ENCODE measurements around the gene LGR4. TPM values are rescaled to one million over a fixed set of nuclear protein-coding genes. Genes with fewer than 3 reads are reported as not detected.

The LGR4 gene
- total and polyA plus RNA-seq, 2 of the 13 experiments (the other 11 are each of a cell fraction or from before 2014, with no cell fraction given) = 42.1 to 68.7 TPM

DNA sequence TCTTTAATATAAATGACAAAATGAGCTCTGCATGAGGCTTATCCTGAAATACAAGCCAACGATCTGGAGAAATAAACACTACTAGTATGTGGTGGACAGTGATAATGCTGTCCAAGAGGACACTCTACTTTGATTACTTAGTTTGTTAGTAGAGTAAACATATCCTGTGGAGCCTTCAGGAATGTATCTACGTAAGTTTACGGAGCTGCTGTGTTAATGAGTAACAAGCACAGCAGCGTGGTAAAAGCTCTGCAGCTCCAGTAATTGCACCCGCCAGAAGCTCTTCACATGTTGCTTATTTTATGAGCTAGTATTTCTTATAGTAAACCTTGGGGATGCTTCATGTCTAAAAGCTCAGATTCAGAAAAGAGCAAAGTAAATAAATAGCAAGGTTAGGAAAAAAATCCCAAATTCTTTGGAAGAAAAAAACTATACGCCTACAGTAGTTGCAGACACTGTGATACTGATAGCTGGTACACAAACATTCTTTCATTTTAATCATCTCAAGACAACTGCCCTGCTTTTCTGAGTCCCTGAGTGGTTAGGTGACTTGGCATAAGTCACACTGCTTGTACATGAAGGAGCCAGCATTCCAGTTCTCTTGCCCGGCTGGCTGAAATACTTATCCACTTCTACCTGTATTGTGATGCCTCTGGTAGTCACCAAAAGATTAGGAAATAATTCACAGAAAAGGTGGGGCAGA, 76.9 kb downstream of the LGR4 start (continued):
- TF ChIP-seq, protein P1, sequence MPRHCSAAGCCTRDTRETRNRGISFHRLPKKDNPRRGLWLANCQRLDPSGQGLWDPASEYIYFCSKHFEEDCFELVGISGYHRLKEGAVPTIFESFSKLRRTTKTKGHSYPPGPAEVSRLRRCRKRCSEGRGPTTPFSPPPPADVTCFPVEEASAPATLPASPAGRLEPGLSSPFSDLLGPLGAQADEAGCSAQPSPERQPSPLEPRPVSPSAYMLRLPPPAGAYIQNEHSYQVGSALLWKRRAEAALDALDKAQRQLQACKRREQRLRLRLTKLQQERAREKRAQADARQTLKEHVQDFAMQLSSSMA (CRISPR knock-in tag; IDR thresholded peaks at IDR 0.05) = no peak
- no peak for TF ChIP-seq ZSCAN20 (CRISPR knock-in tag; IDR thresholded peaks at IDR 0.05; ENCODE audit: borderline replicate concordance)
- TF ChIP-seq, protein P2, sequence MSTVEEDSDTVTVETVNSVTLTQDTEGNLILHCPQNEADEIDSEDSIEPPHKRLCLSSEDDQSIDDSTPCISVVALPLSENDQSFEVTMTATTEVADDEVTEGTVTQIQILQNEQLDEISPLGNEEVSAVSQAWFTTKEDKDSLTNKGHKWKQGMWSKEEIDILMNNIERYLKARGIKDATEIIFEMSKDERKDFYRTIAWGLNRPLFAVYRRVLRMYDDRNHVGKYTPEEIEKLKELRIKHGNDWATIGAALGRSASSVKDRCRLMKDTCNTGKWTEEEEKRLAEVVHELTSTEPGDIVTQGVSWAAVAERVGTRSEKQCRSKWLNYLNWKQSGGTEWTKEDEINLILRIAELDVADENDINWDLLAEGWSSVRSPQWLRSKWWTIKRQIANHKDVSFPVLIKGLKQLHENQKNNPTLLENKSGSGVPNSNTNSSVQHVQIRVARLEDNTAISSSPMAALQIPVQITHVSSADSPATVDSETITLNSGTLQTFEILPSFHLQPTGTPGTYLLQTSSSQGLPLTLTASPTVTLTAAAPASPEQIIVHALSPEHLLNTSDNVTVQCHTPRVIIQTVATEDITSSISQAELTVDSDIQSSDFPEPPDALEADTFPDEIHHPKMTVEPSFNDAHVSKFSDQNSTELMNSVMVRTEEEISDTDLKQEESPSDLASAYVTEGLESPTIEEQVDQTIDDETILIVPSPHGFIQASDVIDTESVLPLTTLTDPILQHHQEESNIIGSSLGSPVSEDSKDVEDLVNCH (CRISPR knock-in tag; IDR thresholded peaks at IDR 0.05) = no peak
- TF ChIP-seq HOMEZ (CRISPR knock-in tag; IDR thresholded peaks at IDR 0.05; ENCODE audit: low read depth) = peak; percentile 27; the same call in 1 of the 2 replicates
- TF ChIP-seq ATM (IDR thresholded peaks at IDR 0.05; ENCODE audit: borderline replicate concordance) = no peak
- no peak for TF ChIP-seq ZNF597 (CRISPR knock-in tag; IDR thresholded peaks at IDR 0.05)
- TF ChIP-seq FOXO1 (CRISPR knock-in tag; IDR thresholded peaks at IDR 0.05) = peak; percentile 75; the same call in 1 of the 2 replicates
- TF ChIP-seq, protein P3, sequence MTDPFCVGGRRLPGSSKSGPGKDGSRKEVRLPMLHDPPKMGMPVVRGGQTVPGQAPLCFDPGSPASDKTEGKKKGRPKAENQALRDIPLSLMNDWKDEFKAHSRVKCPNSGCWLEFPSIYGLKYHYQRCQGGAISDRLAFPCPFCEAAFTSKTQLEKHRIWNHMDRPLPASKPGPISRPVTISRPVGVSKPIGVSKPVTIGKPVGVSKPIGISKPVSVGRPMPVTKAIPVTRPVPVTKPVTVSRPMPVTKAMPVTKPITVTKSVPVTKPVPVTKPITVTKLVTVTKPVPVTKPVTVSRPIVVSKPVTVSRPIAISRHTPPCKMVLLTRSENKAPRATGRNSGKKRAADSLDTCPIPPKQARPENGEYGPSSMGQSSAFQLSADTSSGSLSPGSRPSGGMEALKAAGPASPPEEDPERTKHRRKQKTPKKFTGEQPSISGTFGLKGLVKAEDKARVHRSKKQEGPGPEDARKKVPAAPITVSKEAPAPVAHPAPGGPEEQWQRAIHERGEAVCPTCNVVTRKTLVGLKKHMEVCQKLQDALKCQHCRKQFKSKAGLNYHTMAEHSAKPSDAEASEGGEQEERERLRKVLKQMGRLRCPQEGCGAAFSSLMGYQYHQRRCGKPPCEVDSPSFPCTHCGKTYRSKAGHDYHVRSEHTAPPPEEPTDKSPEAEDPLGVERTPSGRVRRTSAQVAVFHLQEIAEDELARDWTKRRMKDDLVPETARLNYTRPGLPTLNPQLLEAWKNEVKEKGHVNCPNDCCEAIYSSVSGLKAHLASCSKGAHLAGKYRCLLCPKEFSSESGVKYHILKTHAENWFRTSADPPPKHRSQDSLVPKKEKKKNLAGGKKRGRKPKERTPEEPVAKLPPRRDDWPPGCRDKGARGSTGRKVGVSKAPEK (CRISPR knock-in tag; IDR thresholded peaks at IDR 0.05; ENCODE audit: borderline replicate concordance) = no peak
- TF ChIP-seq, protein P4, sequence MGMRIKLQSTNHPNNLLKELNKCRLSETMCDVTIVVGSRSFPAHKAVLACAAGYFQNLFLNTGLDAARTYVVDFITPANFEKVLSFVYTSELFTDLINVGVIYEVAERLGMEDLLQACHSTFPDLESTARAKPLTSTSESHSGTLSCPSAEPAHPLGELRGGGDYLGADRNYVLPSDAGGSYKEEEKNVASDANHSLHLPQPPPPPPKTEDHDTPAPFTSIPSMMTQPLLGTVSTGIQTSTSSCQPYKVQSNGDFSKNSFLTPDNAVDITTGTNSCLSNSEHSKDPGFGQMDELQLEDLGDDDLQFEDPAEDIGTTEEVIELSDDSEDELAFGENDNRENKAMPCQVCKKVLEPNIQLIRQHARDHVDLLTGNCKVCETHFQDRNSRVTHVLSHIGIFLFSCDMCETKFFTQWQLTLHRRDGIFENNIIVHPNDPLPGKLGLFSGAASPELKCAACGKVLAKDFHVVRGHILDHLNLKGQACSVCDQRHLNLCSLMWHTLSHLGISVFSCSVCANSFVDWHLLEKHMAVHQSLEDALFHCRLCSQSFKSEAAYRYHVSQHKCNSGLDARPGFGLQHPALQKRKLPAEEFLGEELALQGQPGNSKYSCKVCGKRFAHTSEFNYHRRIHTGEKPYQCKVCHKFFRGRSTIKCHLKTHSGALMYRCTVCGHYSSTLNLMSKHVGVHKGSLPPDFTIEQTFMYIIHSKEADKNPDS (CRISPR knock-in tag; IDR thresholded peaks at IDR 0.05) = 0 out of 2 replicates have a peak, but pooled peaks have one; percentile 27
- peak; percentile 94 for TF ChIP-seq FOXP4 (CRISPR knock-in tag; IDR thresholded peaks at IDR 0.05)
- TF ChIP-seq KDM2A (CRISPR knock-in tag; IDR thresholded peaks at IDR 0.05; ENCODE audit: borderline replicate concordance, low read depth) = no peak
- TF ChIP-seq ZNF256 (CRISPR knock-in tag; conservative IDR thresholded peaks at IDR 0.05) = no peak
- no peak for TF ChIP-seq ZMYM4 (CRISPR knock-in tag; IDR thresholded peaks at IDR 0.05)
- TF ChIP-seq IRF2 (CRISPR knock-in tag; IDR thresholded peaks at IDR 0.05) = 0 out of 2 replicates have a peak, but pooled peaks have one; percentile 37
- TF ChIP-seq ZFAT (CRISPR knock-in tag; conservative IDR thresholded peaks at IDR 0.05) = no peak

Measured in HepG2 (cell line).